ENCODE measurements around the gene VPS52. TPM values are rescaled to one million over a fixed set of nuclear protein-coding genes. Genes with fewer than 3 reads are reported as not detected.
A peak's percentile ranks its signal among the peaks of the same experiment; 100 is the strongest.

Gene VPS52
- total RNA-seq, 1 experiment from 2014 or later = 58.2 TPM

DNA sequence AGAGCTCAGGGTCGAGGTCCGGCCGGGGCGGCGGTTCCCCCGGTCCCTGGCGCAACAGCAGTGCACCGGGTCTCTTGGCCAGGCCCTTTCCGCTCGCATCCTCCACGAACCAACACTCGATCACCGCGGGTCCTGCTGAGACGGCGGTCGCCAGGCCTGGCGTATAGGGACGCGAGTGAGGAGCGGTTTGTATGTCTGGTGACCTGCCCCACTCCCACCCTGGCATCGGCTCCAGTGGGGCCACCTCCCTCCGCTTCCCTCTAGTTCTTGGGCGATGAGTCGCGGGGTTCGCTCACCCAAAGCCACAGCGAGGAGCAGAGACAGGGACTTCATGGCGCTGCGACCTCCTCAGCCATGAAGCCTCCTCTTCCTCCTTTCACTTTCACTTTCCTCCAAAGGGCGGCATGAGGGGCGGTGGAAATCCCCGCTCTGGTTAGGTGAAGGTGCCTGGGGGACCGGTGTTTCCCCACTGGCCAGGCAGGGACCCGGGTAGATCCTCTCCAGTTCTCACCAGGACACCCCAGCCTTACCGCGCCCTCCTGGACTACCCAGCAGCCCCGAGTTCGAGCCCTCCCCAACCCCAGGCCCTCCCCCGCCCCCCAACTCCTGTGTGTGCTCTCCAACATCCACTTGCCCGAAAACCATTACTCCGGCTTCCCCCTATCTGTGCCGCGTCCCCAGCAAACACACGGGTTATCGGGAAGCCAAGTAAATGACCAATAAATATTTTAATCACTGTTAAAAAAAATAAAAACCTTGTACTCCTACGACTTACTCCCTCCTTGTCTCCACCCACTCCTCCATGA, 42.2 kb upstream of the VPS52 start, which contains the start of gene TAPBP:
Gene TAPBP, minus strand, starts transcription at position 370 of the 806 bp plus-strand sequence. Its CDS starts 37 bp downstream, at position 333.
- RAD21 ChIA-PET (ENCODE audit: low non-redundant PET in 1 of 2, low total read pairs in 2 of 2, uncharacterized antibody in 2 of 2, unreplicated experiment in 2 of 2) = no interaction called here
- H3K4me1 ChIP-seq (ENCODE audit: control insufficient read depth in 1 of 2, insufficient read depth in 2 of 2, low read length in 2 of 2) = peaks cover 33 to 45% of the 10 kb centered on the region in 2 experiments
- no peaks in the 10 kb centered on the region for H3K9me3 ChIP-seq (ENCODE audit: control insufficient read depth in 1 of 2, insufficient read depth in 1 of 2, low read depth in 1 of 2, low read length in 2 of 2)
- H3K27ac ChIP-seq (ENCODE audit: low read depth, low read length) = peak within 1 kb of the TSS; percentile 89
- H3K9ac ChIP-seq (ENCODE audit: low read length) = peak within 1 kb of the TSS; percentile 92
- CTCF ChIA-PET = no interaction called here
- peak within 1 kb of the TSS; percentile 95 for H3K4me2 ChIP-seq (ENCODE audit: low read length)
- H2AFZ ChIP-seq (ENCODE audit: low read depth, low read length, poor library complexity, severe bottlenecking) = peak within 1 kb of the TSS; percentile 93
- ATAC-seq (peak; percentile 24), DNase-seq (ENCODE audit: low read depth, low spot score) (no peak)
- TF ChIP-seq SIN3A (IDR thresholded peaks at IDR 0.05; ENCODE audit: low read depth) = no peak
- no peak for TF ChIP-seq JUND (IDR thresholded peaks at IDR 0.05)
- peak; percentile 49 for TF ChIP-seq POLR2A (IDR thresholded peaks at IDR 0.05; ENCODE audit: borderline replicate concordance, extremely low read depth, insufficient read depth, insufficient read length)
- no peak for TF ChIP-seq SRF (IDR thresholded peaks at IDR 0.05; ENCODE audit: low read depth)
- TF ChIP-seq, protein P1, sequence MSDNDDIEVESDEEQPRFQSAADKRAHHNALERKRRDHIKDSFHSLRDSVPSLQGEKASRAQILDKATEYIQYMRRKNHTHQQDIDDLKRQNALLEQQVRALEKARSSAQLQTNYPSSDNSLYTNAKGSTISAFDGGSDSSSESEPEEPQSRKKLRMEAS (IDR thresholded peaks at IDR 0.05) = no peak
- TF ChIP-seq POLR2AphosphoS5 (IDR thresholded peaks at IDR 0.05; ENCODE audit: low read depth, low read length) = peak; percentile 53
- TF ChIP-seq, protein P2, sequence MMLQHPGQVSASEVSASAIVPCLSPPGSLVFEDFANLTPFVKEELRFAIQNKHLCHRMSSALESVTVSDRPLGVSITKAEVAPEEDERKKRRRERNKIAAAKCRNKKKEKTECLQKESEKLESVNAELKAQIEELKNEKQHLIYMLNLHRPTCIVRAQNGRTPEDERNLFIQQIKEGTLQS (IDR thresholded peaks at IDR 0.05) = no peak
- peak; percentile 56; the same call in 1 of the 2 replicates for TF ChIP-seq ZFX (IDR thresholded peaks at IDR 0.05)
- H3K36me3 ChIP-seq (ENCODE audit: control insufficient read depth in 1 of 2, insufficient read depth in 2 of 2, low read length in 2 of 2) = peaks cover 4 to 7% of the 10 kb centered on the region in 2 experiments; a peak in 3 of 4 replicates
- POLR2A ChIA-PET = no interaction called here
- H3K27me3 ChIP-seq (ENCODE audit: insufficient read depth, low read length) = no peaks in the 10 kb centered on the region
- peak within 1 kb of the TSS; percentile 78 to 91 for H3K4me3 ChIP-seq (replicated peaks in 1 of 2; ENCODE audit: low read depth in 1 of 2, low read length in 2 of 2)
- no peaks in the 10 kb centered on the region for H4K20me1 ChIP-seq (ENCODE audit: insufficient read depth)
- BruUV-seq (replicated peaks) = TSS peak; percentile 61
- peaks cover 27% of the 10 kb centered on the region for H3K79me2 ChIP-seq (ENCODE audit: insufficient read depth, low read length)
- no peaks in the 10 kb centered on the region for H3K9me2 ChIP-seq (ENCODE audit: insufficient read depth)
- intact Hi-C loops (cut with micrococcal nuclease) = loop anchor here (2.0 kb wide), 1 partner anchor 15 kb away; the partner anchor contains the start of gene RGL2

Data from HCT116 (cell line).